Stomach smooth muscle (tissue), 2 donors: ENCODE data around the gene ATP2B1.
"Not testable (repeated sequence)": the region's sequence is repeated elsewhere in the genome, so short reads cannot be mapped to it uniquely, and the experiment has no call there.

ENCODE experiments used
- H3K27ac ChIP-seq: one replicate; pipeline ENCODE4 v1.7.0; 2013; ENCODE audit warnings: mild to moderate bottlenecking, low read length, inconsistent platforms
- H3K27me3 ChIP-seq, 2 donors: one replicate each; pipeline ENCODE4 v1.7.0; 2013; ENCODE audit warnings: low read length in 2 of 2; ENCODE audit not compliant: insufficient read depth in 2 of 2, control insufficient read depth in 1 of 2
- H3K36me3 ChIP-seq, 2 donors: one replicate each; pipeline ENCODE4 v1.7.0; 2013; ENCODE audit warnings: low read length in 2 of 2; ENCODE audit not compliant: control insufficient read depth in 2 of 2, insufficient read depth in 2 of 2
- H3K4me1 ChIP-seq: one replicate; pipeline ENCODE4 v1.7.0; 2013; ENCODE audit warnings: low read length; ENCODE audit not compliant: control insufficient read depth, insufficient read depth
- H3K4me3 ChIP-seq, 2 donors: one replicate each; pipeline ENCODE4 v1.7.0; 2013; ENCODE audit warnings: low read length in 2 of 2
- H3K9ac ChIP-seq, 2 donors: one replicate each; pipeline ENCODE4 v1.7.0; 2013; ENCODE audit warnings: low read length in 2 of 2, mild to moderate bottlenecking in 1 of 2
- H3K9me3 ChIP-seq, 2 donors: one replicate each; pipeline ENCODE4 v1.7.0; 2013; ENCODE audit warnings: low read length in 2 of 2; ENCODE audit not compliant: control insufficient read depth in 2 of 2
- donor health status: healthy.
- donor health status: Pancreatic carcinoma.

ATP2B1 gene

DNA sequence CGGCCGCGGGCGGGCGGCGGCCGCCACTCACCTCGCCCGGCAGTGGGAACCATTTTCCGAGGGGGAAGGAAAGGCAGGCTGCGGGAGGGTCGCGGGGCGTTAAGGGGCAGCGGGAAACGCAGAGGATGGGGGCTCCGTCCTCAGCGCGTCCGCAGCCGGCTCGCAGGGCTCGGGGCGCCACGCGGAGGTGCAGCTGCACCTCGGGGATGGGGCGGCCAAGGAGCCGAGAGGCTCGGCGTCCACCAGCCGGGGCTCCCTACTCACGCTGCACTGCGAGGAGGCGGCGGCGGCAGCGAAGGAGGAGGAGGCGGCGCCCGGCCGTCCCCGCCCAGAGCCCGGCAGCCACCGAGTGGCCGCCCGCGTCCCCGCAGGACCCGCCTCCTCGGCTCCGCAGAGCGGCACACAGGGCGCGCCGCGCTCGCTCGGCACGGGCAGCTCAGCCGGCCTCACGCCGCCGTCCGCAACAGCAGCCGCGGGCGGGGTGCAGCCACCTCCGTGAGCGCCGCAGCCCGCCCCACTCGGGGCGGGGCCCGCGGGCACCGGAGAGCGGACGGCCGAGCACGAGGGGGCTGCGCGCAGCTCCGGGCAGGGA lies at the start of gene ATP2B1:
TSS of gene ATP2B1 (minus strand) at position 274 of the 592 bp plus-strand sequence. CDS start 52,952 bp downstream, outside the sequence.
- no peaks in the 10 kb centered on the region for H3K27me3 ChIP-seq
- peak within 1 kb of the TSS; percentile 90 to 95 for H3K4me3 ChIP-seq
- H3K27ac ChIP-seq, result peak within 1 kb of the TSS; percentile 96
- no peaks in the 10 kb centered on the region for H3K4me1 ChIP-seq
- peak within 1 kb of the TSS; percentile 91 to 92 for H3K9ac ChIP-seq
- H3K36me3 ChIP-seq, result no peaks in the 10 kb centered on the region
- H3K9me3 ChIP-seq, result no peaks in the 10 kb centered on the region

DNA sequence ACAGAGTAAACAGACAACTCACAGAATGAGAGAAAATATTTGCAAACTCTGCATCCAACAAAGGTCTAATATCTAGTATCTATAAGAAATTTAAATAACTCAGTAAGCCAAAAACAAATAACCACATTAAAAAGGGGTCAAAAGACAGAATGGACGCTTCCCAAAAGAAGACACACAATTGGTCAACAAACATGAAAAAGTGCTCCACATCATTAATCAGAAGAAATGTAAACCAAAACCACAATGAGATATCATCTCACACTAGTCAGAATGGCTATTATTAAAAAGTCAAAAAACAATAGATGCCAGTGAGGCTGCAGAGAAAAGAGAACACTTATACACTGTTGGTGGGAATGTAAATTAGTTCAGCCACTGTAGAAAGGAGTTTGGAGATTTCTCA lies 49.3 kb upstream of the ATP2B1 start:
- not testable (repeated sequence) for H3K4me1 ChIP-seq, H3K9ac ChIP-seq, H3K9me3 ChIP-seq, H3K36me3 ChIP-seq, H3K27me3 ChIP-seq, H3K27ac ChIP-seq, H3K4me3 ChIP-seq

DNA sequence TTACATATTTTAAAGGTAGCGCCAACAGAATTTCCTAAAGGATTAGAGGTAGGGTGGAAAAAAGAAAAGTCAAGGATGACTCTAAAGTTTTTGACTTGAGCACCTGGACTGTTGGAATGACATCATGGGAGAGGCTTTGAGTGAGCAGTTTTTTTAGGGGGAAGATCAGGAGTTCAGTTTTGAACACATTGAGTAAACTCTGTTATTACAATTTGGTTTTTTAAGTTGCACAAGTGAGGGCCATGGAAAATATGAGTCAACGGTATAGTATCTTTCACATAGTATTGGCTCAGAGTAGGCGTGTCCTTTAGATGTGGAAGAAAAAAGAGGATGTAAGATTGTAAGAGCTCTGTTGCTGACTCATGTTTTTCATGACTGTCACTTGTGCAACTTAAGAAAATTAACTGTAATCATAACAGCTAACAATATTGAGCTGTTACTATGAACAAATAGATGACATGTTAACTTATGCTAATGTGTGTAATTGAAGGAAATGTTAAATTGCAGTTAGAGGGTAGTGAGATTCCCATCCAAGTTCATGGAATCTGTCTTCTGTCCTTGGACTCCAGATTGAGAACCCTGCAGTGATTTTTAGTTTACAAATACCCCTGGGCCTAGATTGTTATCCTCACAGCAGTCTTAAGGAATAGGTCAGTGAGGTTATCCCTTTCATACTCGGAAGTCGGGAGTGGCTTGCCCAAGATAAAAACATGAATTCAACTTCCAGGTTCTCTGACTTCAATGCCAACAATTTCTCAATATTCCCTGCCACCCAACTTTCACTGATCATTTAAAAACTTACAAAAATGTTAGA lies 48.2 kb upstream of the ATP2B1 start:
- Histone ChIP-seq H3K36me3 (no peaks in the 10 kb centered on the region), H3K4me3 (no peak overlapping the region), H3K9ac (no peak overlapping the region), H3K27ac (no peak overlapping the region), H3K4me1 (no peaks in the 10 kb centered on the region), H3K27me3 (no peaks in the 10 kb centered on the region), H3K9me3 (no peaks in the 10 kb centered on the region)

DNA sequence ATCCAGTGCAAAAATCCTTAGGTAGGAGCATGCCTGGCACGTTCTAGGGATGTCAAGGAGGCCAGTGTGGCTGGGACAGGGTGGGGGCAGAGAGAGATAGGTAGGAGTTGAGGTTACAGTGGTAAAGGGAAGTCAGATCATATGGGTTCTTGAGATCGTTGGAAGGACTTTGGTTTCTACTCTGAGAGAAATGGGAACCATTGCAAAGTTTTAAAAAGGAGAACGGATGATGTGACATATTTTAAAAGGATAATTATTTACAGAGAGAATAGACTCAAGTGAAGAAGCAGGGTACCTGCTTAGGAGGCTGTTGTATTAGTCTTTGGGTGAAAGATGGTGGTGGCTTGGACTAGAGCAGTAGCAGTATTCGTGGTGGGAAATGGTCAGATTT lies 47.6 kb upstream of the ATP2B1 start:
- Histone ChIP-seq H3K27me3 (no peaks in the 10 kb centered on the region), H3K9ac (no peak overlapping the region), H3K4me3 (no peak overlapping the region), H3K4me1 (no peaks in the 10 kb centered on the region), H3K36me3 (no peaks in the 10 kb centered on the region), H3K27ac (no peak overlapping the region), H3K9me3 (no peaks in the 10 kb centered on the region)

DNA sequence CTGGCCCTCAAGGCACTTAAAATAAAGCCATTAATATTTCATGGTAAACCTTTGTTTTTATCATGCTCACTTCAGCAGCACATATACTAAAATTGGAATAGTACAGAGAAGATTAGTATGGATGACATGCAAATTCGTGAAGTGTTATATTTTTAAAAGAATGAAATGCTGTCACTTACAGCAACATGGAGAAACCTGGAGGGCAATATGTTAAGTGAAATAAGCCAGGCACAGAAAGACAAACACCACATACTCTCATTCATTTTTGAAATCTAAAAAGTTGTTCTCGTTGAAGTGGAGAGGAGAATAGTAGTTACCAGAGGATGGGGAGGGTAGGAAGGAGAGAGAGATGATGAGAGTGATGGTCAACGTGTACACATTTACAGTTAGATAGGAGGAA lies 45.4 kb upstream of the ATP2B1 start:
- no peaks in the 10 kb centered on the region for H3K27me3 ChIP-seq
- H3K9ac ChIP-seq, result no peak overlapping the region
- H3K4me3 ChIP-seq, result no peak overlapping the region
- H3K9me3 ChIP-seq, result no peaks in the 10 kb centered on the region
- H3K36me3 ChIP-seq, result no peaks in the 10 kb centered on the region
- no peaks in the 10 kb centered on the region for H3K4me1 ChIP-seq
- H3K27ac ChIP-seq, result no peak overlapping the region

DNA sequence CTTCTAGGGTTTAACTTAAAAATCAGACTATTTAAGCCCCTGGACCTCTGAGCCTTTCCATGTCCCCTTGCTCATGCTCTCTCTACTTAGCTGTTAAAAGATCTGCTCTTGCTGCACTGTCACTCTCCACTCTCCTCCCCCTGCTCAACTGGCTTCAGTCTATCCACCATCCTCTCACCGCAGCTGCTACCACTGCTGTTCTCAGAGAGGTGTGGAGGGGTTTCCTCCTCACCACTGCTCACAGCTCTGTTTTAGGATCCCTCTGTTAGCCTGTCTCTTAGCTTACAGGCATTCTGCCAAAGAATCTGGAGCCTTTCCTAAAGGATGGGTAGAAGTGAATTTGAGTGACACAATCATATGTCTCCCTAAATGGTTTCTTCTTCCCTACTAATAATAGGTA lies 43.7 kb upstream of the ATP2B1 start:
- Histone ChIP-seq H3K27ac (no peak overlapping the region), H3K27me3 (no peaks in the 10 kb centered on the region), H3K9ac (no peak overlapping the region), H3K9me3 (no peaks in the 10 kb centered on the region), H3K4me1 (no peaks in the 10 kb centered on the region), H3K36me3 (no peaks in the 10 kb centered on the region), H3K4me3 (no peak overlapping the region)

DNA sequence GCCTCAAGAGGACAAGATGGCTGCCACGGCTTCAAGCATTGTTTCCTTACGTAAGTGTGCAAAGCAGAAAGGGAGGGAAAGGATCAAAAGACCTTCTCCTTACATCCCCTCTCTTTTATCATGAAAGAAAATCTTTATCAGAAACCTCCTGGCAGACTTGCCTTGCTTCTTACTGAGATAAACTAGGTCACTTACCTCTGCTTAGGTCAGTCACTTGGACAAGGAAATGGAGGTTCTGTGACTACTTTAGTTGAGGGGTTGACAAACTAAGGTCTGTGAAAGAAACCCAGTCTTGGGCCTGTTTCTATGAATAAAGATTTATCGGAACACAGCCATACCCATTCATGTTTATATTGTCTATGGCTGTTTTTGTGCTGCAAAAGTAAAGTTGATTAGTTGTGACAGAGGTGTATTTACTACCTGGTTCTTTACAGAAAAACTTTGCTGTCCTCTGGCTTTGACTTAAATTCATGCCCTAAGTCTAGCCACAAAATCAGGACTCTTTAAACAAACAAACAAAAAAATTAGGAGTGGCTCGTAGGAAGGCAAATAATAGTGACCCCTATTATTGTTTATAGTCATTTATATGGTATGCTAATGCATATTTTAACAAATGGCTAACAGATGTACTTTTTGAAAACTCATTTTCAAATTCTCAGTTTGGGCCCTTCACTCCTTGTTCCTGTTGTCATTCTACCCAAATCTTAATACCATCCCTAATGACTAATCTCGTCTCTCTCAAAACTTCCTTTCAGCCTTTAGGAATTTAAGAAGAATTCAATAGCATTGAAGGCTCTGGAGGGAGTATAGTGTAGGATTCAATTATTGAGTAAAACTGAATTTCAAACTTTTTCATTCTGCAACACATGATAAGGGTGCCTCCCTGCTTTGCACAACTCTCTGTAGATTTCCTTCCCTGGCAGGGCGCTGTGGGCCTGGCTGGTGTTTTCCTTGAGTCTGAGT lies 42.0 kb upstream of the ATP2B1 start:
- Histone ChIP-seq H3K36me3 (no peaks in the 10 kb centered on the region), H3K27ac (no peak overlapping the region), H3K9ac (no peak overlapping the region), H3K9me3 (no peaks in the 10 kb centered on the region), H3K4me3 (no peak overlapping the region), H3K4me1 (no peaks in the 10 kb centered on the region), H3K27me3 (no peaks in the 10 kb centered on the region)

DNA sequence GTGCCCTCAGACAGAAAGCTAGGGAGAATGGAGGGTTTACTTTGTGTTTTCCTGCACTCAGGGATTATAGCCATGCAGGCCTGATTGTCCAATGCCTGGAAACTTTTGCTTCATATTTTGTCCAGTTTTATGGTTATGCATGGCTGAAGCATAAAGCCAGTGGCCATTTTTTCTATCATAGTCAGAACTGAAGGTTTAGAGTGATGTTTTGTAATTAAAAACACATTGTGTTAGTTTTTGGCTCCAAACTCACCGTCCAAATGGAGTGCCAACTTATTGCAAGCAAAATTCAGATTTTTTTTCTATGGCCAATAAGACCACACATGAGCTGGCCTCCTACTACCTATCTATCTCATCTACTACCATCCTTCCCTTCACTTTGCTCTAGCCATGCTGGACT lies 40.2 kb upstream of the ATP2B1 start:
- Histone ChIP-seq H3K36me3 (no peaks in the 10 kb centered on the region), H3K27ac (no peak overlapping the region), H3K9ac (no peak overlapping the region), H3K27me3 (no peaks in the 10 kb centered on the region), H3K9me3 (no peaks in the 10 kb centered on the region), H3K4me3 (no peak overlapping the region), H3K4me1 (no peaks in the 10 kb centered on the region)

DNA sequence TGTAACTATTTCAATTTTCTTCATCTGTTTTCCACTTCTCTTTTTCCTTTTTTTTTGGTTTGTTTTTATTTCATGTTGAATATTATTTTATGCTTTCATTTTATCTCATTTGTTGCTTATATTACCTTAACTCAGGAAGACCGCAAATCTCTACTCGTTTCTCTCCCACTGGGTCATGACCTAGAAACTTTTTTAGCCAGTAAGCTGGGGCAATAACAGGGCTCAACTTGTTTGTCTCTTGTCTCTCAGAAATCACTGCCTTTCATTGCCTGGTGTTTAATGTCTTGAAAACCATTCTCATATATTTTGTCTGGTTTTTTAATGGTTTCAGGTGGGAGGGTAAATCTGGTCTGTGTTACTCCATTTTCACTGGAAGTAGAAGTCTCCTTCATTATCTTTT lies 36.6 kb upstream of the ATP2B1 start:
- Histone ChIP-seq H3K4me3 (no peak overlapping the region), H3K4me1 (no peaks in the 10 kb centered on the region), H3K36me3 (no peaks in the 10 kb centered on the region), H3K27ac (no peak overlapping the region), H3K9ac (no peak overlapping the region), H3K9me3 (no peaks in the 10 kb centered on the region), H3K27me3 (no peaks in the 10 kb centered on the region)

DNA sequence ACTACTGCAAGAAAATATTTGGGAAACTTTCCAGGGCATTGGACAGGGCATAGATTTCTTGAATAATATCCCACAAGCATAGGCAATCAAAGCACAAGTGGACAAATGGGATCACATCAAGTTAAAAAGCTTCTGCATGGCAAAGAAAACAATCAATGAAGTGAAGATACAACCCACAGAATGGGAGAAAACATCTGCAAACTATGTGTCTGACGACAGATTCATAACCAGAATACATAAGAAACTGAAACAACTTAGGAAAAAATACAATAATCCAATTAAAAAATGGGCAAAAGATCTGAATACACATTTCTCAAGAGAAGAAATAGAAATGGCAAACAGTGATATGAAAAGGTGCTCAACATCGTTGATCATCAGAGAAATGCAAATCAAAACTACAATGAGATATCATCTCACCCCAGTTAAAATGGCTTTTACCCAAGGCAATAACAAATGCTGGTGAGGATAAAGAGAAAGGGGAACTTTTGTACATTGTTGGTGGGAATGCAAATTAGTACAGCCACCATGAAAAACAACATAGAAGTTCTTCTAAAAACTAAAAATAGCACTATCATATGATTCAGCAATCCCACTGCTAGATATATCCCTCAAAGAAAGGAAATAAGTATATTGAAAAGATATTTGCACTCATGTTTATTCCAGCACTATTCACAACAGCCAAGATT lies 33.8 kb upstream of the ATP2B1 start:
- no peaks in the 10 kb centered on the region for H3K4me1 ChIP-seq
- H3K4me3 ChIP-seq, result no peak overlapping the region
- H3K9me3 ChIP-seq, result no peaks in the 10 kb centered on the region
- H3K27ac ChIP-seq, result no peak overlapping the region
- no peaks in the 10 kb centered on the region for H3K27me3 ChIP-seq
- H3K36me3 ChIP-seq, result no peaks in the 10 kb centered on the region
- no peak overlapping the region for H3K9ac ChIP-seq
